H1 (cell line): Measurements from ENCODE around the gene TAOK1. TPM values are rescaled to one million over a fixed set of nuclear protein-coding genes. Genes with fewer than 3 reads are reported as not detected.

Experiments
- CBX8 ChIP-seq: fragments of 300-800, 300-1000 bp; sonication (generic); IDR thresholded peaks from 2 replicates; pipeline ENCODE4 v1.7.1; 2016; ENCODE audit warnings: low read depth, low read length, borderline replicate concordance
- CHD7 ChIP-seq: fragments of 300-600 bp; sonication (generic); IDR thresholded peaks from 2 replicates; pipeline ENCODE4 v1.7.1; 2012; ENCODE audit warnings: low read length, moderate library complexity, mild to moderate bottlenecking, inconsistent platforms; ENCODE audit not compliant: insufficient replicate concordance
- CREB1 ChIP-seq: IDR thresholded peaks from 2 replicates; pipeline ENCODE4 v1.6.1; 2012; ENCODE audit warnings: inconsistent platforms
- E2F6 ChIP-seq: IDR thresholded peaks from 2 replicates; pipeline ENCODE4 v1.6.1; 2012; ENCODE audit warnings: inconsistent platforms
- PHF8 ChIP-seq: fragments of 200-600 bp; sonication (generic); conservative IDR thresholded peaks from 2 replicates; pipeline ENCODE4 v1.7.1; 2012; ENCODE audit warnings: low read depth, mild to moderate bottlenecking, inconsistent platforms, low read length, moderate library complexity
- ZNF274 ChIP-seq: IDR thresholded peaks from 2 replicates; pipeline ENCODE4 v1.7.0; 2012; ENCODE audit warnings: low read length, borderline replicate concordance; ENCODE audit errors: extremely low read depth
- polyA plus RNA-seq, 7 experiments: library from polyadenylated mRNA; depleted of rRNA in 3 of 7; stranded (reverse) in 5 of 7; unstranded in 2 of 7; fragments of >200 nt in 5 of 7; fragments of 200-250 nt in 2 of 7; gene quantifications; 1 replicate in 5 of 7; 2 replicates in 1 of 7; 4 replicates in 1 of 7; pipeline versions ENCODE4 v1.2.1 to v1.2.3, GENCODE V29; 2011 to 2013; ENCODE audit warnings: missing spikeins in 2 of 7, mixed read lengths in 2 of 7
- total RNA-seq: library from RNA; stranded (reverse); fragmentation: NEBNext Ultra II Directional; extraction: Animal tissue kit (Norgen Biotek cat#: 25700); gene quantifications from 2 replicates; pipeline ENCODE4 v1.2.1, GENCODE V29; 2021

TAOK1 gene
- total and polyA plus RNA-seq, 2 of the 8 experiments (the other 6 are each of a cell fraction or from before 2014, with no cell fraction given) = 12.2 to 90.6 TPM

- TF ChIP-seq CHD7 (no peak), CBX8 (no peak), PHF8 (no peak), CREB1 (no peak), E2F6 (peak; percentile 46; the same call in 1 of the 2 replicates), ZNF274 (no peak)
Measured at GRCh38 chr17:29589524-29590410, 199.6 kb downstream of the TAOK1 start, which contains the start of gene GIT1 (continued).
